IMR-90 (cell line): ENCODE data around the gene EFHD2. TPM values are rescaled to one million over a fixed set of nuclear protein-coding genes. Genes with fewer than 3 reads are reported as not detected.

Experiments
- ATAC-seq: fragments of 200-7000 bp; cut with Tn5 transposase; 2 replicates; pipeline ENCODE4 v1.9.1; 2020; ENCODE audit warnings: low read depth, mild to moderate bottlenecking, moderate library complexity
- BruUV-seq: library from RNA; stranded (reverse); fragments of 400-500 nt; replicated peaks from 2 replicates; lab custom pipeline; 2021; lab: Mats Ljungman, UMichigan
- CTCF ChIA-PET: fragments of 300-600 bp; formaldehyde crosslinking; extraction: SDS; loops from one replicate; lab custom pipeline; 2021; ENCODE audit warnings: antibody characterized with exemption; lab: Yijun Ruan, JAX
- POLR2A ChIA-PET: fragments of 300-600 bp; sonication (Branson Sonifier 250); formaldehyde crosslinking; loops from one replicate; lab custom pipeline; 2022; ENCODE audit warnings: antibody characterized with exemption; ENCODE audit not compliant: unreplicated experiment; lab: Charles Lee
- DNase-seq: peaks from one replicate; pipeline ENCODE4 v3.0.0; 2013
- H2AFZ ChIP-seq: replicated peaks from 2 replicates; pipeline ENCODE3; 2013; ENCODE audit warnings: low read length, mild to moderate bottlenecking; ENCODE audit not compliant: poor library complexity
- H2AK5ac ChIP-seq: 2 replicates; pipeline ENCODE4 v1.6.1; 2013; ENCODE audit warnings: low read depth, low read length, inconsistent platforms
- H2AK9ac ChIP-seq: replicated peaks from 2 replicates; pipeline ENCODE3; 2013; ENCODE audit warnings: mild to moderate bottlenecking, low read depth, low read length, moderate library complexity; ENCODE audit not compliant: poor library complexity
- H2BK120ac ChIP-seq: 2 replicates; pipeline ENCODE4 v1.6.1; 2013; ENCODE audit warnings: low read depth, low read length, inconsistent platforms
- H2BK15ac ChIP-seq: 3 replicates; pipeline ENCODE4 v1.6.1; 2013; ENCODE audit warnings: low read depth, low read length, inconsistent platforms
- H2BK20ac ChIP-seq: 2 replicates; pipeline ENCODE4 v1.6.1; 2013; ENCODE audit warnings: low read depth, mild to moderate bottlenecking, inconsistent platforms, low read length, moderate library complexity
- H2BK5ac ChIP-seq: 2 replicates; pipeline ENCODE4 v1.6.1; 2013; ENCODE audit warnings: mild to moderate bottlenecking, low read depth, low read length, inconsistent platforms; ENCODE audit not compliant: poor library complexity, severe bottlenecking
- H3K14ac ChIP-seq: replicated peaks from 2 replicates; pipeline ENCODE4 v1.6.1; 2013; ENCODE audit warnings: low read depth, low read length, inconsistent platforms
- H3K18ac ChIP-seq: 2 replicates; pipeline ENCODE4 v1.6.1; 2013; ENCODE audit warnings: low read depth, low read length, control low read depth
- H3K23ac ChIP-seq: 2 replicates; pipeline ENCODE4 v1.6.1; 2013; ENCODE audit warnings: low read depth, low read length, inconsistent platforms
- H3K27ac ChIP-seq: 2 replicates; pipeline ENCODE4 v1.5.1; 2013; ENCODE audit warnings: mild to moderate bottlenecking, control low read depth, low read length; ENCODE audit not compliant: insufficient read depth
- H3K27me3 ChIP-seq: 2 replicates; pipeline ENCODE4 v1.6.1; 2013; ENCODE audit warnings: low read length; ENCODE audit not compliant: control insufficient read depth, insufficient read depth
- H3K36me3 ChIP-seq: 2 replicates; pipeline ENCODE4 v1.6.1; 2013; ENCODE audit warnings: low read length, mixed read lengths; ENCODE audit not compliant: control insufficient read depth, insufficient read depth
- H3K4ac ChIP-seq: 2 replicates; pipeline ENCODE4 v1.6.1; 2013; ENCODE audit warnings: low read depth, low read length, inconsistent platforms
- H3K4me1 ChIP-seq: 2 replicates; pipeline ENCODE4 v1.6.1; 2013; ENCODE audit warnings: low read length, mixed read lengths; ENCODE audit not compliant: control insufficient read depth, insufficient read depth
- H3K4me2 ChIP-seq: 2 replicates; pipeline ENCODE4 v1.6.1; 2013; ENCODE audit warnings: low read depth, mild to moderate bottlenecking, control low read depth, low read length, moderate library complexity
- H3K4me3 ChIP-seq: 2 replicates; pipeline ENCODE4 v1.5.1; 2013; ENCODE audit warnings: low read depth, mild to moderate bottlenecking, control low read depth, low read length, moderate library complexity; ENCODE audit not compliant: insufficient read depth
- H3K56ac ChIP-seq: 2 replicates; pipeline ENCODE4 v1.6.1; 2013; ENCODE audit warnings: low read length, inconsistent platforms; ENCODE audit not compliant: insufficient read depth; ENCODE audit errors: extremely low read depth
- H3K79me1 ChIP-seq, 2 experiments: 2 replicates each; pipeline ENCODE4 v1.6.1; 2013; ENCODE audit warnings: low read length in 2 of 2, inconsistent platforms in 1 of 2, low read depth in 1 of 2
- H3K9ac ChIP-seq: 2 replicates; pipeline ENCODE4 v1.6.1; 2013; ENCODE audit warnings: low read depth, low read length, control low read depth
- H3K9me1 ChIP-seq: 2 replicates; pipeline ENCODE4 v1.6.1; 2013; ENCODE audit warnings: low read length, inconsistent platforms; ENCODE audit not compliant: insufficient read depth
- H3K9me3 ChIP-seq: 2 replicates; pipeline ENCODE4 v1.6.1; 2013; ENCODE audit warnings: low read length; ENCODE audit not compliant: control insufficient read depth, insufficient read depth
- H4K20me1 ChIP-seq: 2 replicates; pipeline ENCODE4 v1.6.1; 2013; ENCODE audit warnings: low read length, inconsistent platforms; ENCODE audit not compliant: insufficient read depth
- H4K5ac ChIP-seq: 2 replicates; pipeline ENCODE4 v1.6.1; 2013; ENCODE audit warnings: mild to moderate bottlenecking, low read depth, low read length, control low read depth
- H4K8ac ChIP-seq, 2 experiments: 2 replicates each; pipeline ENCODE4 v1.6.1; 2013; ENCODE audit warnings: low read depth in 2 of 2, low read length in 2 of 2, control low read depth in 1 of 2, inconsistent platforms in 1 of 2
- H4K91ac ChIP-seq: 2 replicates; pipeline ENCODE4 v1.6.1; 2013; ENCODE audit warnings: low read depth, low read length, inconsistent platforms; ENCODE audit not compliant: insufficient read depth
- CEBPB ChIP-seq: IDR thresholded peaks from 2 replicates; pipeline ENCODE4 v1.6.1; 2012; ENCODE audit warnings: low read depth, low read length, improper control_type of control experiment
- MAFK ChIP-seq: IDR thresholded peaks from 2 replicates; pipeline ENCODE4 v1.6.1; 2012; ENCODE audit warnings: low read depth, low read length, improper control_type of control experiment
- NFE2L2 ChIP-seq: fragments of 150-350 bp; IDR thresholded peaks from 2 replicates; pipeline ENCODE4 v1.6.1; 2016; ENCODE audit warnings: low read depth, mild to moderate bottlenecking, low read length
- SMC3 ChIP-seq: fragments of 150-350 bp; IDR thresholded peaks from 2 replicates; pipeline ENCODE4 v1.6.1; 2016; ENCODE audit warnings: low read depth, mild to moderate bottlenecking, antibody characterized with exemption, low read length, moderate library complexity
- USF2 ChIP-seq: fragments of 150-350 bp; IDR thresholded peaks from 2 replicates; pipeline ENCODE4 v1.6.1; 2017; ENCODE audit warnings: mild to moderate bottlenecking, antibody characterized with exemption, low read length, low read depth
- WGBS, 2 experiments: methylation state at CpG; one replicate each; pipeline versions ENCODE4 v1.1.5 to v1.1.7; 2013; ENCODE audit warnings: missing lambda C conversion rate in 2 of 2; ENCODE audit not compliant: insufficient read length in 1 of 2; ENCODE audit errors: extremely low coverage in 2 of 2; 5-methylcytosine and 5-hydroxymethylcytosine counted together
- dilution Hi-C: fragments of 300-500 bp; cut with HindIII; formaldehyde crosslinking; loops from one replicate; pipeline ENCODE4 v1.14.3; 2018; ENCODE audit warnings: low sequenced_read_pairs; ENCODE audit not compliant: unreplicated experiment
- in situ Hi-C: fragments of 300-500 bp; cut with MboI; formaldehyde crosslinking; loops from 3 replicates; pipeline ENCODE4 v1.14.3; 2019; ENCODE audit warnings: low sequenced_read_pairs, inconsistent platforms, mixed read lengths
- intact Hi-C: fragments of 100-400 bp; cut with micrococcal nuclease; formaldehyde crosslinking; loops from 2 replicates; pipeline ENCODE4 v1.10.0; 2022
- polyA plus RNA-seq, 3 experiments: library from polyadenylated mRNA; depleted of rRNA; stranded (reverse); fragments of >200 nt; gene quantifications; 2 replicates each; pipeline ENCODE4 v1.2.3, GENCODE V29; 2012; ENCODE audit warnings: low replicate concordance in 1 of 3
- total RNA-seq: library from RNA; depleted of rRNA; stranded (reverse); fragments of >200 nt; gene quantifications from 2 replicates; pipeline ENCODE4 v1.2.3, GENCODE V29; 2012; rRNA removed

EFHD2 gene
- total and polyA plus RNA-seq, 2 of the 4 experiments (the other 2 are of a cell fraction), result 22.6 to 58.9 TPM

GRCh38 chr1:15477646-15478212 lies 68.0 kb downstream of the EFHD2 start:
- in situ Hi-C loops, result no loop called here
- dilution Hi-C loops, result no loop called here
- CTCF ChIA-PET, result no interaction called here

More at GRCh38 chr1:15477646-15478212, 68.0 kb downstream of the EFHD2 start:
- Histone ChIP-seq H3K23ac (no peak overlapping the region), H2AK5ac (no peak overlapping the region), H3K9me3 (no peaks in the 10 kb centered on the region), H3K4me3 (no peak overlapping the region), H3K4me1 (no peaks in the 10 kb centered on the region), H3K79me1 (no peaks in the 10 kb centered on the region), H2BK20ac (no peak overlapping the region), H3K56ac (no peak overlapping the region), H4K20me1 (no peaks in the 10 kb centered on the region), H4K8ac (no peak overlapping the region), H4K5ac (no peak overlapping the region), H2AK9ac (no peak overlapping the region), H3K9ac (no peak overlapping the region), H2BK15ac (no peak overlapping the region), H2BK5ac (no peak overlapping the region), H3K14ac (no peak overlapping the region), H2AFZ (no peak overlapping the region), H3K4me2 (no peak overlapping the region), H4K91ac (no peak overlapping the region), H3K4ac (no peak overlapping the region), H2BK120ac (no peak overlapping the region), H3K18ac (no peak overlapping the region), H3K9me1 (no peaks in the 10 kb centered on the region), H3K27ac (no peak overlapping the region), H3K36me3 (no peaks in the 10 kb centered on the region), H3K27me3 (no peaks in the 10 kb centered on the region; the same call in 1 of the 2 replicates)
- DNase-seq, result no peak
- POLR2A ChIA-PET, result no interaction called here
- no TSS peak for BruUV-seq
- TF ChIP-seq NFE2L2 (no peak), SMC3 (no peak), MAFK (no peak), CEBPB (no peak), USF2 (no peak)
- intact Hi-C loops, result no loop called here
- 40% methylated on average over 2 of the region's 5 CpGs; no CpG with 5 or more reads in 1 of the 2 experiments for WGBS, 2 experiments
- ATAC-seq, result no peak

Other genes starting within 250 kb of the EFHD2 start
- gene FHAD1, start 162.7 kb upstream of the EFHD2 start, total RNA-seq, result not detected in 2 replicates
- gene FHAD1, start 162.7 kb upstream of the EFHD2 start, polyA plus RNA-seq (2012; rRNA removed), result not detected in 2 replicates
- not detected in 2 replicates for gene CTRC, start 28.6 kb downstream of the EFHD2 start, total RNA-seq
- gene CTRC, start 28.6 kb downstream of the EFHD2 start, polyA plus RNA-seq (2012; rRNA removed), result not detected in 2 replicates
- not detected in 2 replicates for gene CELA2A, start 46.8 kb downstream of the EFHD2 start, total RNA-seq
- gene CELA2A, start 46.8 kb downstream of the EFHD2 start, polyA plus RNA-seq (2012; rRNA removed), result not detected in 2 replicates
- not detected in 2 replicates for gene CELA2B, start 66.2 kb downstream of the EFHD2 start, total RNA-seq
- gene CELA2B, start 66.2 kb downstream of the EFHD2 start, polyA plus RNA-seq (2012; rRNA removed), result not detected in 2 replicates
- gene CASP9, start 114.3 kb downstream of the EFHD2 start, total RNA-seq, result 5.3 and 7.0 TPM in 2 replicates
- gene CASP9, start 114.3 kb downstream of the EFHD2 start, polyA plus RNA-seq (2012; rRNA removed), result 7.8 and 8.3 TPM in 2 replicates
- gene DNAJC16, start 117.0 kb downstream of the EFHD2 start, total RNA-seq, result 12.5 and 13.1 TPM in 2 replicates
- 6.9 and 8.0 TPM in 2 replicates for gene DNAJC16, start 117.0 kb downstream of the EFHD2 start, polyA plus RNA-seq (2012; rRNA removed)
- 0.18 and 0.28 TPM in 2 replicates for gene AGMAT, start 175.2 kb downstream of the EFHD2 start, total RNA-seq
- 0.20 and 0.26 TPM in 2 replicates for gene AGMAT, start 175.2 kb downstream of the EFHD2 start, polyA plus RNA-seq (2012; rRNA removed)
- 8.6 and 13.4 TPM in 2 replicates for gene DDI2, start 207.6 kb downstream of the EFHD2 start, total RNA-seq
- gene DDI2, start 207.6 kb downstream of the EFHD2 start, polyA plus RNA-seq (2012; rRNA removed), result 3.8 and 6.0 TPM in 2 replicates